Liver (tissue), 9 donors: ENCODE data around the gene NT5C2. TPM values are rescaled to one million over a fixed set of nuclear protein-coding genes. Genes with fewer than 3 reads are reported as not detected.

Source experiments
- DNase-seq: peaks from one replicate; pipeline ENCODE4 v3.0.0-alpha.2; 2017; ENCODE audit warnings: low spot score
- H3K27ac ChIP-seq, 2 donors: one replicate each; pipeline ENCODE4 v1.7.0; 2013; ENCODE audit warnings: inconsistent platforms in 2 of 2, low read length in 2 of 2, control low read depth in 1 of 2, low read depth in 1 of 2, mild to moderate bottlenecking in 1 of 2
- H3K27me3 ChIP-seq, 4 donors: one replicate each; pipeline versions ENCODE4 v1.6.1 to v1.7.0; 2013; ENCODE audit warnings: low read length in 3 of 4, inconsistent platforms in 1 of 4, mild to moderate bottlenecking in 1 of 4, moderate library complexity in 1 of 4; ENCODE audit not compliant: control insufficient read depth in 4 of 4, insufficient read depth in 4 of 4
- H3K36me3 ChIP-seq, 4 donors: one replicate each; pipeline versions ENCODE4 v1.6.1 to v1.7.0; 2013; ENCODE audit warnings: low read length in 3 of 4, mild to moderate bottlenecking in 3 of 4, low read depth in 1 of 4, moderate library complexity in 1 of 4; ENCODE audit not compliant: control insufficient read depth in 4 of 4, insufficient read depth in 3 of 4
- H3K4me1 ChIP-seq, 4 donors: one replicate each; pipeline versions ENCODE4 v1.6.1 to v1.7.0; 2013; ENCODE audit warnings: low read length in 3 of 4, mild to moderate bottlenecking in 3 of 4, moderate library complexity in 1 of 4; ENCODE audit not compliant: control insufficient read depth in 4 of 4, insufficient read depth in 4 of 4
- H3K4me3 ChIP-seq, 3 donors: one replicate each; pipeline versions ENCODE4 v1.6.1 to v1.7.0; 2013; ENCODE audit warnings: low read length in 3 of 3, control low read depth in 1 of 3, low read depth in 1 of 3, mild to moderate bottlenecking in 1 of 3
- H3K9ac ChIP-seq, 2 donors: one replicate each; pipeline ENCODE4 v1.7.0; 2013; ENCODE audit warnings: low read length in 2 of 2, mild to moderate bottlenecking in 2 of 2, moderate library complexity in 2 of 2, control low read depth in 1 of 2, low read depth in 1 of 2
- H3K9me3 ChIP-seq, 4 donors: one replicate each; pipeline versions ENCODE4 v1.6.1 to v1.7.0; 2013; ENCODE audit warnings: low read length in 3 of 4; ENCODE audit not compliant: control insufficient read depth in 4 of 4
- ATF3 ChIP-seq: IDR thresholded peaks from 2 replicates; pipeline ENCODE4 v1.6.1; 2016; ENCODE audit warnings: antibody characterized with exemption
- CTCF ChIP-seq: fragments of 150-350 bp; IDR thresholded peaks from 2 replicates; pipeline ENCODE4 v1.5.1; 2017; ENCODE audit warnings: improper control_type of control experiment, low read depth, low read length; ENCODE audit not compliant: missing input control
- EGR1 ChIP-seq, 2 donors: IDR thresholded peaks; 2 replicates each; pipeline ENCODE4 v1.6.1; 2016 to 2018; ENCODE audit warnings: antibody characterized with exemption in 2 of 2, low read depth in 2 of 2
- FOXA1 ChIP-seq: IDR thresholded peaks from 2 replicates; pipeline ENCODE4 v1.6.1; 2016; ENCODE audit warnings: antibody characterized with exemption
- FOXA2 ChIP-seq: IDR thresholded peaks from 2 replicates; pipeline ENCODE4 v1.6.1; 2016; ENCODE audit warnings: antibody characterized with exemption
- GABPA ChIP-seq, 2 donors: IDR thresholded peaks in 1 of 2; conservative IDR thresholded peaks in 1 of 2; 2 replicates each; pipeline ENCODE4 v1.6.1; 2016; ENCODE audit warnings: antibody characterized with exemption in 2 of 2, mild to moderate bottlenecking in 1 of 2, moderate library complexity in 1 of 2
- HNF4A ChIP-seq, 2 donors: conservative IDR thresholded peaks; 2 replicates each; pipeline ENCODE4 v1.6.1; 2016; ENCODE audit warnings: antibody characterized with exemption in 2 of 2, mild to moderate bottlenecking in 2 of 2
- HNF4G ChIP-seq: IDR thresholded peaks from 2 replicates; pipeline ENCODE4 v1.6.1; 2016; ENCODE audit warnings: antibody characterized with exemption
- JUND ChIP-seq, 2 donors: IDR thresholded peaks; 2 replicates each; pipeline ENCODE4 v1.6.1; 2016; ENCODE audit warnings: antibody characterized with exemption in 2 of 2
- NR2F2 ChIP-seq: IDR thresholded peaks from 2 replicates; pipeline ENCODE4 v1.6.1; 2016; ENCODE audit warnings: antibody characterized with exemption
- RAD21 ChIP-seq, 2 donors: IDR thresholded peaks; 2 replicates each; pipeline ENCODE4 v1.6.1; 2016; ENCODE audit warnings: antibody characterized with exemption in 2 of 2, mild to moderate bottlenecking in 2 of 2
- RXRA ChIP-seq, 2 donors: IDR thresholded peaks; 2 replicates each; pipeline ENCODE4 v1.6.1; 2017 to 2018; ENCODE audit warnings: antibody characterized with exemption in 2 of 2, mild to moderate bottlenecking in 1 of 2
- SP1 ChIP-seq: IDR thresholded peaks from 2 replicates; pipeline ENCODE4 v1.6.1; 2018; ENCODE audit warnings: antibody characterized with exemption, mild to moderate bottlenecking
- TAF1 ChIP-seq: conservative IDR thresholded peaks from 2 replicates; pipeline ENCODE4 v1.6.1; 2016; ENCODE audit warnings: antibody characterized with exemption, mild to moderate bottlenecking
- YY1 ChIP-seq: IDR thresholded peaks from 2 replicates; pipeline ENCODE4 v1.6.1; 2016; ENCODE audit warnings: antibody characterized with exemption, mild to moderate bottlenecking
- WGBS: extraction: QIAGEN DNeasy Blood & Tissue Kit; methylation state at CpG from one replicate; pipeline ENCODE4 v1.1.7; 2013; 5-methylcytosine and 5-hydroxymethylcytosine counted together
- polyA plus RNA-seq, 2 donors: library from polyadenylated mRNA; stranded (reverse) in 1 of 2; unstranded in 1 of 2; fragments of 200-250 nt in 1 of 2; fragments of >200 nt in 1 of 2; fragmentation: Nextera tagmentation in 1 of 2; extraction: Ambion mirVana in 1 of 2; gene quantifications; one replicate each; pipeline versions ENCODE4 v1.2.1 to v1.2.3, GENCODE V29; 2013 to 2015
- total RNA-seq, 2 donors: library from RNA; depleted of rRNA; stranded (reverse); fragments of >200 nt; gene quantifications; one replicate each; pipeline ENCODE4 v1.2.3, GENCODE V29; 2014
- TF ChIP-seq, protein P1 (sequence below): IDR thresholded peaks from 2 replicates; pipeline ENCODE4 v1.6.1; 2016; ENCODE audit warnings: antibody characterized with exemption
- TF ChIP-seq, protein P2 (sequence below): IDR thresholded peaks from 2 replicates; pipeline ENCODE4 v1.6.1; 2016; ENCODE audit warnings: antibody characterized with exemption
- TF ChIP-seq, protein P3 (sequence below): IDR thresholded peaks from 2 replicates; pipeline ENCODE4 v1.6.1; 2016; ENCODE audit warnings: antibody characterized with exemption, mild to moderate bottlenecking
- donor health status: healthy.
- donor health status: healthy.
- donor health status: healthy.
- donor health status: healthy.
- donor health status: healthy.

NT5C2 gene
- total and polyA plus RNA-seq, 4 donors = 14.4 to 65.3 (median 33.0) TPM

DNA sequence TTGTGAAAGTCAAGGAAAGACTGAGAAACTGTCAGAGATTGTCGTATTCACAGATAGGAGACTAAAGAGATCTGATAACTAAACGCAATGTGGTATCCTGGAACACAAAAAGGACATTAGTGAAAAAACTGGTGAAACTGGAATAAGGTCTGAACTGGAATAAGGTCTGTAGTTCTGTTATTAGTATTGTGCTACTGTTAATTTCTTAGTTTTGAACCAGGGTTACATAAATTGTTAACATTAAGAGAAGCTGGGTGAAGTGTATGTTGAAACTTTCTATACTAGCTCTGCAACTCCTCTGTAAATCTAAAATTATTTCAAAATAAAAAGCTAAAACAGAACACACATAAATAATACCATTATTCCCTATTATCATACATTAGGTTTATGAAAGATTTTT, 3.4 kb upstream of the NT5C2 start:
- no peaks in the 10 kb centered on the region for H3K27me3 ChIP-seq
- H3K4me3 ChIP-seq = no peak overlapping the region
- H3K4me1 ChIP-seq = peaks cover 4 to 13% (median 6%) of the 10 kb centered on the region in 4 donors
- H3K36me3 ChIP-seq = no peaks in the 10 kb centered on the region
- no peak for DNase-seq
- H3K27ac ChIP-seq = peak overlapping the region; percentile 48 to 92
- whole genome bisulfite sequencing = 89% methylated on average over 2 of the region's 2 CpGs
- no peaks in the 10 kb centered on the region for H3K9me3 ChIP-seq
- no peak overlapping the region for H3K9ac ChIP-seq
- no peak for TF ChIP-seq YY1
- TF ChIP-seq, protein P1, sequence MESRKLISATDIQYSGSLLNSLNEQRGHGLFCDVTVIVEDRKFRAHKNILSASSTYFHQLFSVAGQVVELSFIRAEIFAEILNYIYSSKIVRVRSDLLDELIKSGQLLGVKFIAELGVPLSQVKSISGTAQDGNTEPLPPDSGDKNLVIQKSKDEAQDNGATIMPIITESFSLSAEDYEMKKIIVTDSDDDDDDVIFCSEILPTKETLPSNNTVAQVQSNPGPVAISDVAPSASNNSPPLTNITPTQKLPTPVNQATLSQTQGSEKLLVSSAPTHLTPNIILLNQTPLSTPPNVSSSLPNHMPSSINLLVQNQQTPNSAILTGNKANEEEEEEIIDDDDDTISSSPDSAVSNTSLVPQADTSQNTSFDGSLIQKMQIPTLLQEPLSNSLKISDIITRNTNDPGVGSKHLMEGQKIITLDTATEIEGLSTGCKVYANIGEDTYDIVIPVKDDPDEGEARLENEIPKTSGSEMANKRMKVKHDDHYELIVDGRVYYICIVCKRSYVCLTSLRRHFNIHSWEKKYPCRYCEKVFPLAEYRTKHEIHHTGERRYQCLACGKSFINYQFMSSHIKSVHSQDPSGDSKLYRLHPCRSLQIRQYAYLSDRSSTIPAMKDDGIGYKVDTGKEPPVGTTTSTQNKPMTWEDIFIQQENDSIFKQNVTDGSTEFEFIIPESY = no peak
- TF ChIP-seq EGR1 (IDR thresholded peaks at IDR 0.05; ENCODE audit: low read depth in 2 of 2) = no peak
- no peak for TF ChIP-seq CTCF
- TF ChIP-seq TAF1 = no peak
- TF ChIP-seq, protein P2, sequence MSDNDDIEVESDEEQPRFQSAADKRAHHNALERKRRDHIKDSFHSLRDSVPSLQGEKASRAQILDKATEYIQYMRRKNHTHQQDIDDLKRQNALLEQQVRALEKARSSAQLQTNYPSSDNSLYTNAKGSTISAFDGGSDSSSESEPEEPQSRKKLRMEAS = no peak
- TF ChIP-seq FOXA2 = no peak
- no peak for TF ChIP-seq HNF4A (conservative IDR thresholded peaks at IDR 0.05)
- no peak for TF ChIP-seq RXRA (IDR thresholded peaks at IDR 0.05)
- TF ChIP-seq JUND (IDR thresholded peaks at IDR 0.05) = no peak
- TF ChIP-seq ATF3 = no peak
- no peak for TF ChIP-seq RAD21 (IDR thresholded peaks at IDR 0.05)
- TF ChIP-seq FOXA1 = no peak
- no peak for TF ChIP-seq HNF4G
- no peak for TF ChIP-seq NR2F2

DNA sequence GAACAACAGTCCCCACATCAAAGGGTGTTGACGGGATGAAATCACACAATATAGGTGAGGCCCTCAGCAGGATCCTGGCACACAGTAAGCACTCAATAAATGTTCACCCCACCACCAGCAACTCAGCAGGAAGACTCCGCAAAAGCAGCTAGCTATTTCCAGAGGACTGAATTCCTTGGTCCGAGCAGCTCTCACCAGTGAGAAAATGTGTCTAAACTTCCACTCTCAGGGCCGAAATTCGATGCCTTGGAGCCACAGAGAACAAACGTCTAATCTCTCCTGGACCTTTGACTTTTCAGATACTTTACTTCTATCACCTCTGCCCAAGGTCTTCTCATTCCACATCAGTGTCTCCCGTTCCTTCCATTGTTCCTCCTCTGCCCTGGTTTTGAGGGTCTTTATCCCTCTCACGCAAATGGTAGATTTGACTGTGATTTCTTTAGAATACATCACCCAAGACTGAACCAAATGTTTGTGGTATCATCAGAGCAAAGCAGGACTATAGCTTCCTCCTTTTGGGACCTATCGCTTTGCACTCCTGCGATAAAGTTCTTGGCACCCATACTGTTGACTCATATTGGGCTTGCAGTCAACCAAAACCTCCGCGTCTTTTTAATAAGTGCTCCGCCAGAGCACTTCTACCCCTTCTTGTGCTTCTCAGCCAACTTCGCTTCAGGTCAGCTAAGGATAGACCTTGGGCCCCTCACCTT, 903 bp upstream of the NT5C2 start:
- WGBS = 80% methylated on average over 14 of the region's 14 CpGs
- Histone ChIP-seq H3K27me3 (no peaks in the 10 kb centered on the region), H3K9ac (no peak overlapping the region), H3K36me3 (no peaks in the 10 kb centered on the region), H3K9me3 (no peaks in the 10 kb centered on the region), H3K4me3 (no peak overlapping the region), H3K27ac (peak overlapping the region in 1 of 2 donors; percentile 32), H3K4me1 (peaks cover 4 to 28% (median 15%) of the 10 kb centered on the region in 4 donors)
- DNase-seq = no peak
- no peak for TF ChIP-seq HNF4A (conservative IDR thresholded peaks at IDR 0.05)
- no peak for TF ChIP-seq GABPA (IDR thresholded peaks at IDR 0.05 in 1 of 2, conservative IDR thresholded peaks at IDR 0.05 in 1 of 2)
- no peak for TF ChIP-seq CTCF
- no peak for TF ChIP-seq TAF1
- TF ChIP-seq YY1 = no peak
- TF ChIP-seq RAD21 (IDR thresholded peaks at IDR 0.05) = no peak
- no peak for TF ChIP-seq ATF3
- no peak for TF ChIP-seq FOXA2
- no peak for TF ChIP-seq SP1
- TF ChIP-seq FOXA1 = no peak
- TF ChIP-seq, protein P2 = no peak
- no peak for TF ChIP-seq HNF4G
- TF ChIP-seq EGR1 (IDR thresholded peaks at IDR 0.05; ENCODE audit: low read depth in 2 of 2) = no peak
- TF ChIP-seq NR2F2 = no peak
- TF ChIP-seq, protein P3, sequence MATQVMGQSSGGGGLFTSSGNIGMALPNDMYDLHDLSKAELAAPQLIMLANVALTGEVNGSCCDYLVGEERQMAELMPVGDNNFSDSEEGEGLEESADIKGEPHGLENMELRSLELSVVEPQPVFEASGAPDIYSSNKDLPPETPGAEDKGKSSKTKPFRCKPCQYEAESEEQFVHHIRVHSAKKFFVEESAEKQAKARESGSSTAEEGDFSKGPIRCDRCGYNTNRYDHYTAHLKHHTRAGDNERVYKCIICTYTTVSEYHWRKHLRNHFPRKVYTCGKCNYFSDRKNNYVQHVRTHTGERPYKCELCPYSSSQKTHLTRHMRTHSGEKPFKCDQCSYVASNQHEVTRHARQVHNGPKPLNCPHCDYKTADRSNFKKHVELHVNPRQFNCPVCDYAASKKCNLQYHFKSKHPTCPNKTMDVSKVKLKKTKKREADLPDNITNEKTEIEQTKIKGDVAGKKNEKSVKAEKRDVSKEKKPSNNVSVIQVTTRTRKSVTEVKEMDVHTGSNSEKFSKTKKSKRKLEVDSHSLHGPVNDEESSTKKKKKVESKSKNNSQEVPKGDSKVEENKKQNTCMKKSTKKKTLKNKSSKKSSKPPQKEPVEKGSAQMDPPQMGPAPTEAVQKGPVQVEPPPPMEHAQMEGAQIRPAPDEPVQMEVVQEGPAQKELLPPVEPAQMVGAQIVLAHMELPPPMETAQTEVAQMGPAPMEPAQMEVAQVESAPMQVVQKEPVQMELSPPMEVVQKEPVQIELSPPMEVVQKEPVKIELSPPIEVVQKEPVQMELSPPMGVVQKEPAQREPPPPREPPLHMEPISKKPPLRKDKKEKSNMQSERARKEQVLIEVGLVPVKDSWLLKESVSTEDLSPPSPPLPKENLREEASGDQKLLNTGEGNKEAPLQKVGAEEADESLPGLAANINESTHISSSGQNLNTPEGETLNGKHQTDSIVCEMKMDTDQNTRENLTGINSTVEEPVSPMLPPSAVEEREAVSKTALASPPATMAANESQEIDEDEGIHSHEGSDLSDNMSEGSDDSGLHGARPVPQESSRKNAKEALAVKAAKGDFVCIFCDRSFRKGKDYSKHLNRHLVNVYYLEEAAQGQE = no peak
- TF ChIP-seq RXRA (IDR thresholded peaks at IDR 0.05) = no peak
